Endodermal cell (in vitro differentiated cells): ENCODE data around the gene HTR3E. TPM values are rescaled to one million over a fixed set of nuclear protein-coding genes. Genes with fewer than 3 reads are reported as not detected.

ENCODE experiments used
- DNase-seq: peaks from one replicate; pipeline ENCODE4 v3.0.0-alpha.2; 2017
- H3K27ac ChIP-seq: 2 replicates; pipeline ENCODE4 v1.5.1; 2013; ENCODE audit warnings: mild to moderate bottlenecking, low read depth, low read length, moderate library complexity
- H3K27me3 ChIP-seq: 2 replicates; pipeline ENCODE4 v1.6.1; 2013; ENCODE audit warnings: mild to moderate bottlenecking, low read length, moderate library complexity; ENCODE audit not compliant: insufficient read depth, control insufficient read depth, poor library complexity, severe bottlenecking
- H3K36me3 ChIP-seq: 2 replicates; pipeline ENCODE4 v1.7.0; 2013; ENCODE audit warnings: mild to moderate bottlenecking, low read length, moderate library complexity; ENCODE audit not compliant: control insufficient read depth, insufficient read depth
- H3K4me1 ChIP-seq: one replicate; pipeline ENCODE4 v1.7.0; 2013; ENCODE audit warnings: low read length; ENCODE audit not compliant: control insufficient read depth, insufficient read depth
- H3K4me3 ChIP-seq: 2 replicates; pipeline ENCODE4 v1.5.1; 2013; ENCODE audit warnings: mild to moderate bottlenecking, low read length, moderate library complexity
- H3K9ac ChIP-seq: 2 replicates; pipeline ENCODE4 v1.6.1; 2013; ENCODE audit warnings: mild to moderate bottlenecking, low read length, moderate library complexity; ENCODE audit not compliant: poor library complexity, severe bottlenecking; ENCODE audit errors: extremely low read depth
- H3K9me3 ChIP-seq: 2 replicates; pipeline ENCODE4 v1.6.1; 2013; ENCODE audit warnings: mild to moderate bottlenecking, low read length, moderate library complexity; ENCODE audit not compliant: control insufficient read depth
- H3K27ac Mint-ChIP-seq: 2 replicates; pipeline ENCODE4 v1.8.0; 2020; ENCODE audit warnings: mixed read lengths
- H3K27me3 Mint-ChIP-seq: 2 replicates; pipeline ENCODE4 v1.8.0; 2021; ENCODE audit warnings: mild to moderate bottlenecking, mixed read lengths; ENCODE audit not compliant: insufficient read depth
- H3K36me3 Mint-ChIP-seq: 2 replicates; pipeline ENCODE4 v1.8.0; 2020; ENCODE audit warnings: low read depth, mixed read lengths
- H3K4me1 Mint-ChIP-seq: 2 replicates; pipeline ENCODE4 v1.8.0; 2020; ENCODE audit warnings: mixed read lengths
- H3K4me3 Mint-ChIP-seq: 2 replicates; pipeline ENCODE4 v1.8.0; 2020; ENCODE audit warnings: mild to moderate bottlenecking, moderate library complexity, mixed read lengths
- H3K9me3 Mint-ChIP-seq: 2 replicates; pipeline ENCODE4 v1.8.0; 2020; ENCODE audit warnings: mild to moderate bottlenecking, mixed read lengths
- CTCF ChIP-seq: fragments of 200-600 bp; sonication (generic); conservative IDR thresholded peaks from 2 replicates; pipeline ENCODE4 v1.5.0; 2021; ENCODE audit warnings: antibody characterized with exemption, mild to moderate bottlenecking
- WGBS, 2 experiments: methylation state at CpG; one replicate each; pipeline versions ENCODE4 v1.1.5 to v1.1.7; 2013; ENCODE audit warnings: missing lambda C conversion rate in 2 of 2, mixed read lengths in 1 of 2; ENCODE audit not compliant: insufficient coverage in 1 of 2, insufficient read length in 1 of 2; 5-methylcytosine and 5-hydroxymethylcytosine counted together
- total RNA-seq, 2 donors: library from RNA; stranded (reverse); fragmentation: NEBNext Ultra II Directional in 1 of 2; extraction: Animal tissue kit (Norgen Biotek cat#: 25700) in 1 of 2; gene quantifications; 2 replicates in 1 of 2; 3 replicates in 1 of 2; pipeline ENCODE4 v1.2.1, GENCODE V29; 2021

The HTR3E gene
- total RNA-seq, 2 donors from 2014 or later: not detected

GRCh38 chr3:184082465-184082864 is 14.4 kb upstream of the HTR3E start:
- Mint-ChIP-seq H3K36me3 (no peaks in the 10 kb centered on the region), H3K27me3 (no peaks in the 10 kb centered on the region), H3K4me1 (peaks cover 13% of the 10 kb centered on the region), H3K9me3 (peaks cover 3% of the 10 kb centered on the region), H3K27ac (no peak overlapping the region), H3K4me3 (no peak overlapping the region)
- H3K9me3 ChIP-seq: peaks cover 6% of the 10 kb centered on the region
- H3K27me3 ChIP-seq: no peaks in the 10 kb centered on the region
- no peaks in the 10 kb centered on the region for H3K36me3 ChIP-seq
- no peak overlapping the region for H3K4me3 ChIP-seq
- no peak overlapping the region for H3K9ac ChIP-seq
- H3K27ac ChIP-seq: no peak overlapping the region
- TF ChIP-seq CTCF: no peak
- no peak for DNase-seq
- H3K4me1 ChIP-seq: no peaks in the 10 kb centered on the region
- WGBS, 2 experiments: 71 to 78% methylated on average over 2 of the region's 2 CpGs

- no peak overlapping the region for H3K27ac ChIP-seq
- Mint-ChIP-seq H3K4me3 (no peak overlapping the region), H3K27ac (no peak overlapping the region), H3K27me3 (no peaks in the 10 kb centered on the region), H3K9me3 (peaks cover 3% of the 10 kb centered on the region), H3K36me3 (no peaks in the 10 kb centered on the region), H3K4me1 (peaks cover 7% of the 10 kb centered on the region)
- no peak overlapping the region for H3K9ac ChIP-seq
- peaks cover 6% of the 10 kb centered on the region for H3K9me3 ChIP-seq
- WGBS, 2 experiments: 86 to 91% methylated on average over 2 to 3 of the region's 3 CpGs
- no peaks in the 10 kb centered on the region for H3K36me3 ChIP-seq
- no peak overlapping the region for H3K4me3 ChIP-seq
- H3K4me1 ChIP-seq: no peaks in the 10 kb centered on the region
- no peaks in the 10 kb centered on the region for H3K27me3 ChIP-seq
- no peak for DNase-seq
- TF ChIP-seq CTCF: no peak
Measured at GRCh38 chr3:184085389-184085852, 11.4 kb upstream of the HTR3E start.

GRCh38 chr3:184092199-184092598 is 4.7 kb upstream of the HTR3E start:
- TF ChIP-seq CTCF: no peak
- no peak for DNase-seq
- H3K4me1 ChIP-seq: no peaks in the 10 kb centered on the region
- Mint-ChIP-seq H3K4me3 (no peak overlapping the region), H3K4me1 (no peaks in the 10 kb centered on the region), H3K27ac (no peak overlapping the region), H3K27me3 (no peaks in the 10 kb centered on the region), H3K36me3 (peaks cover 4% of the 10 kb centered on the region), H3K9me3 (peaks cover 16% of the 10 kb centered on the region)
- 90 to 100% methylated on average over 3 of the region's 3 CpGs for WGBS, 2 experiments
- peaks cover 1% of the 10 kb centered on the region for H3K27me3 ChIP-seq
- H3K4me3 ChIP-seq: no peak overlapping the region
- peaks cover 18% of the 10 kb centered on the region for H3K9me3 ChIP-seq
- H3K36me3 ChIP-seq: no peaks in the 10 kb centered on the region
- H3K9ac ChIP-seq: no peak overlapping the region
- H3K27ac ChIP-seq: no peak overlapping the region
